ENCODE measurements around the gene KPNA1.

The KPNA1 gene

DNA sequence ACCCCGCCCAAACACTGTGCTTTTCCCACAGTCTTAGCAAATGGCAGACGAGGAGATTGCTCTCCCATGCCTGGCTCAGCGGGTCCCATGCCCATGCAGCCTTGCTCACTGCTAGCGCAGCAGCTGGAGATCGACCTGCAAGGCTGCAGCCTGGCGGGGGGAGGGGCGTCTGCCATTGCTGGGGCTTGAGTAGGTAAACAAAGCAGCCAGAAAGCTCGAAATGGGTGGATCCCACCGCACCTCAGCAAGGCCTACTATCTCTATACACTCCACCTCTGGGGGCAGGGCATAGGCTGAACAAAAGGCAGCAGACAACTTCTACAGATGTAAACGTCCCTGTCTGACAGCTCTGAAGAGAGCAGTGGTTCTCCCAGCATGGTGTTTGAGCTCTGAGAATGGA is 71.6 kb downstream of the KPNA1 start:
- no peak overlapping the region for H3K4me3 Mint-ChIP-seq
- peaks cover 3% of the 10 kb centered on the region for H3K4me1 Mint-ChIP-seq (ENCODE audit: low read depth)
- no peaks in the 10 kb centered on the region for H3K27me3 Mint-ChIP-seq (ENCODE audit: low read depth)
- H3K9me3 Mint-ChIP-seq = peaks cover 11% of the 10 kb centered on the region
- H3K36me3 Mint-ChIP-seq (ENCODE audit: low read depth) = peaks cover 63% of the 10 kb centered on the region
- no peak overlapping the region for H3K27ac Mint-ChIP-seq

- H3K4me1 Mint-ChIP-seq (ENCODE audit: low read depth) = no peaks in the 10 kb centered on the region
Measured at GRCh38 chr3:122435950-122436349, 78.8 kb downstream of the KPNA1 start.

DNA sequence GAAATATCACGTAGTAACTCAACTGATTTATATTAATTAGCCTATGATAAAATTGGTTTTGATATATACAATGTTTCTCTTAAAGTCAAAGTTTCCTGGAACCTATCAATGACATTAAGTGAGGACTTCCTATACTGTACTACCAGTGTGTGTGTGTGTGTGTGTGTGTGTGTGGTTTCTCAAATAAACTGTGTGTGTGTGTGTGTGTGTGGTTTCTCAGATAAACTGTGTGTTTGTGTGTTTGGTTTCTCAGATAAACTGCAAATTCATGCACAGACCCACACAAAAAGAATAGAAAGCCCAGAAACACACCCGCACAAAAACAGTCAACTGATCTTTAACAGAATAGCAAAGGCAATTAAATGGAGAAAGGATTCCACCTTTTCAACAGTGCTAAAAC is 84.4 kb downstream of the KPNA1 start:
- peaks cover 55% of the 10 kb centered on the region for H3K36me3 Mint-ChIP-seq (ENCODE audit: low read depth)
- no peak overlapping the region for H3K4me3 Mint-ChIP-seq
- no peak overlapping the region for H3K27ac Mint-ChIP-seq
- peaks cover 3% of the 10 kb centered on the region for H3K9me3 Mint-ChIP-seq
- H3K4me1 Mint-ChIP-seq (ENCODE audit: low read depth) = peaks cover 6% of the 10 kb centered on the region
- H3K27me3 Mint-ChIP-seq (ENCODE audit: low read depth) = no peaks in the 10 kb centered on the region

More at GRCh38 chr3:122435950-122436349, 78.8 kb downstream of the KPNA1 start:
- Mint-ChIP-seq H3K36me3 (ENCODE audit: low read depth) (peaks cover 52% of the 10 kb centered on the region), H3K4me3 (no peak overlapping the region), H3K27ac (no peak overlapping the region), H3K27me3 (ENCODE audit: low read depth) (no peaks in the 10 kb centered on the region), H3K9me3 (peaks cover 15% of the 10 kb centered on the region)

DNA sequence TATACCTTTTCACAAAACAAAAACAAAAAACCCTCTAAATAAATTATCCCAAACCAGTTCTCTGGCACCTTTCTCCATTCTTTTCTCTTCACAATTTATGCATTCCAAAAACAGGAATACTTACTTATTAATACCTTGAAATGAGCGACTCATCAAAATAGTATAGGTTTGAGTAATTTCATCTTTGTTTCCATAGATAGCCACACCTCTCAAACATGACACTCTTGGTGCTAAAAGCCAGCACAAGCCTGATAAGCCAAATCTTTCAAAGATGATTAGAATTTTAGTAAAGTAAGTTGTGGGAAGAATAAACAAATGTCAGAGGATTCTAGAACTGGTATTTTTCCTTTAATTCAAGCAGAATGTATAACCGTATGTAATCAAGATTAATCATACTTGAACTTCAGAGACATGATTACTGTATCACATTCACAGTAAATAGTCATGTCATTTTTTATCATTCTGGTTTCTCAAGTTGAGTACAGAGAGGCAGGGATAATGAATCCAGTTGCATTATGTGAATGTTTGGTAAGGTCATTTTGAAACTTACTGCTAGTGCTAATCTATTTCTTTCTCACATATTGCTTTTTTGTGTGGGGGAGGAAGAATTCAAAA is 86.8 kb downstream of the KPNA1 start:
- Mint-ChIP-seq H3K36me3 (ENCODE audit: low read depth) (peaks cover 50% of the 10 kb centered on the region), H3K4me1 (ENCODE audit: low read depth) (peaks cover 6% of the 10 kb centered on the region), H3K27ac (peak overlapping the region; percentile 7), H3K27me3 (ENCODE audit: low read depth) (no peaks in the 10 kb centered on the region), H3K4me3 (no peak overlapping the region), H3K9me3 (no peaks in the 10 kb centered on the region)

DNA sequence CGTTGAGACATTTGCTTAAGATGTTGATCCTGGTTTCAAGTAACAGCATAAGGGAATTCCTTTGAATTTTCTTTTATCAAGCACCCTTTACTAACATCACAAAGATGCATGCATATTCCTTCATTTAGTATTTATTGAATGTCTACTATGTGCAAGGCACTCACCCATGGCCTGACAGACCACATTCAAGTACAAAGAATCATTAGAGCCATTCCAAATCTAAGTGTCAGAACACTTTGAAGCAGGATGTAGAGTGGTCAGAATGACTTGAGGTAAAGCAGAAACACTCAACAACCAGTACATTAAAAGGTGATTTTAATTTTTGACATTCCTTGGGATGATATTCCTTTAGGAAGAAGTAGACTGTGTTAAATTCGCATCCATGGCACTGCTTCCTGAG is 92.9 kb downstream of the KPNA1 start:
- peaks cover 29% of the 10 kb centered on the region for H3K36me3 Mint-ChIP-seq (ENCODE audit: low read depth)
- H3K27me3 Mint-ChIP-seq (ENCODE audit: low read depth) = no peaks in the 10 kb centered on the region
- peaks cover 7% of the 10 kb centered on the region for H3K4me1 Mint-ChIP-seq (ENCODE audit: low read depth)
- no peaks in the 10 kb centered on the region for H3K9me3 Mint-ChIP-seq
- H3K4me3 Mint-ChIP-seq = no peak overlapping the region
- no peak overlapping the region for H3K27ac Mint-ChIP-seq

GRCh38 chr3:122421101-122421500 is 93.6 kb downstream of the KPNA1 start:
- Mint-ChIP-seq H3K36me3 (ENCODE audit: low read depth) (peaks cover 29% of the 10 kb centered on the region), H3K4me3 (no peak overlapping the region), H3K9me3 (no peaks in the 10 kb centered on the region), H3K4me1 (ENCODE audit: low read depth) (peaks cover 12% of the 10 kb centered on the region), H3K27me3 (ENCODE audit: low read depth) (no peaks in the 10 kb centered on the region), H3K27ac (no peak overlapping the region)

DNA sequence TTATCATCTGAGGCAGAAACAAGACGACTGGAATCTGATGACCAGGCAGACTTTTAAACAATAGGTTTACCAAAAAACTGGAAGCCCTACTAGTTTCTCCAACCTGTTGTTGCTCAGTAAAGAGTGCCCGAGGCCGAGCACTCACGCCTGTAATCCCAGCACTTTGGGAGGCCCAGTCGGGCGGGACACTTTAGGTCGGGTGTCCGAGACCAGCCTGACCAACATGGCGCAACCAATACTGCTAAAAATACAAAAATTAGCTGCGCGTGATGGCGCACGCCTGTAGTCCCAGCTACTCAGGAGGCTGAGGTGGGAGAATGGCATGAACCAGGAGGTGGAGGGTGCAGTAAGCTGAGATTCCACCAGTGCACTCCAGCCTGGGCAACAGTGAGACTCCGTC is 97.8 kb downstream of the KPNA1 start:
- Mint-ChIP-seq H3K4me3 (peak overlapping the region; percentile 98), H3K9me3 (no peaks in the 10 kb centered on the region), H3K27me3 (ENCODE audit: low read depth) (no peaks in the 10 kb centered on the region), H3K4me1 (ENCODE audit: low read depth) (peaks cover 34% of the 10 kb centered on the region), H3K27ac (peak overlapping the region; percentile 100), H3K36me3 (ENCODE audit: low read depth) (peaks cover 29% of the 10 kb centered on the region)

DNA sequence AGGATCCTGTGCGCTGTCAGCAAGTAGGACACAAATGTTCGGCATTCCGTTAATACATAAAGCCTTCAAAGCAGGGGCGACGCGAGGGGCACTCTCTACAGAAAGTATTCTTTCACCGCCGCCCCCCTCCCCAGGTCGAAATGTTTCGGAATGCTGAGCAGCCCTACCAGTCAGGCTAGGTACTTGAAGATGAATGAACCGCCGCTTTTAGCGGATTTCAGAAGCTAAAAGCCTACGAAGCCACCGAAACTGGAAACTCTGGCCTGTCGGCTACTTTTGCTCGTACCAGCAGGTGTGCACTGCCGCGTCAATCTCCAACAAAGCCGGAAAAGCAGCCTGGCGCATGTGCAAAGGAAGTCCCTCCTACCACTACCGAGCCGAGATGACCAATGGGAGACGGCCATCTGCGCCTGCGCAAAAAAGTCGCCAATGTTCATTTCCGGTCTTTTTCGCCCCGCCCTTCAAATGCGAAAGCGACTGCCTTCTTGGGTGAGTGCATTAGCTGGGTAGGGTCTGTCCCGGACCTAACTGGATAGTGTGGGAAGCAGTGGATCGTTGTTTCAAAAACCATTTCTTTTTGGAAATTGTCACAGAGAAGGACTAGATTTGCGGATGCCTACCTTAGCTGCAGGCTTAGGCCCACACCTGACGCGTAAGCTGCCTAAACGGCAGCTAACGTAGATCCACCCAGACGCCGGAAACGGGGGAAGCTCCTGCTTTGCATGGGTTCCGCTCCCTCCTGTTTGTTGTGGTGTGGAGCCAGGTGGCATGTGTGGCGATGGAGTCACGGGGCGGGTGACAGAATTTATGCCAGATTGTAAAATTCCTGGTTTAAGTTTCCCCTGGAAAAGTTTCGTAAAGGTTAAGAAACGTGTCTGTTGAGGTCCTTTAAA is 98.7 kb downstream of the KPNA1 start, which contains the start of gene WDR5B:
Gene WDR5B, minus strand, starts transcription at position 301 of the 893 bp plus-strand sequence. CDS start 534 bp downstream, outside the sequence.
- Mint-ChIP-seq H3K4me3 (peak within 1 kb of the TSS; percentile 98), H3K4me1 (ENCODE audit: low read depth) (peaks cover 34% of the 10 kb centered on the region), H3K27me3 (ENCODE audit: low read depth) (no peaks in the 10 kb centered on the region), H3K36me3 (ENCODE audit: low read depth) (peaks cover 27% of the 10 kb centered on the region), H3K9me3 (no peaks in the 10 kb centered on the region), H3K27ac (peak within 1 kb of the TSS; percentile 100)

GRCh38 chr3:122415104-122415744 is 99.5 kb downstream of the KPNA1 start:
- peak overlapping the region; percentile 98 for H3K4me3 Mint-ChIP-seq
- H3K4me1 Mint-ChIP-seq (ENCODE audit: low read depth) = peaks cover 34% of the 10 kb centered on the region
- peaks cover 27% of the 10 kb centered on the region for H3K36me3 Mint-ChIP-seq (ENCODE audit: low read depth)
- no peaks in the 10 kb centered on the region for H3K27me3 Mint-ChIP-seq (ENCODE audit: low read depth)
- H3K9me3 Mint-ChIP-seq = no peaks in the 10 kb centered on the region
- H3K27ac Mint-ChIP-seq = peak overlapping the region; percentile 100

GRCh38 chr3:122414391-122414790 is 100.3 kb downstream of the KPNA1 start:
- Mint-ChIP-seq H3K4me1 (ENCODE audit: low read depth) (peaks cover 34% of the 10 kb centered on the region), H3K36me3 (ENCODE audit: low read depth) (peaks cover 28% of the 10 kb centered on the region), H3K27me3 (ENCODE audit: low read depth) (no peaks in the 10 kb centered on the region), H3K27ac (peak overlapping the region; percentile 100), H3K9me3 (no peaks in the 10 kb centered on the region), H3K4me3 (peak overlapping the region; percentile 98)

DNA sequence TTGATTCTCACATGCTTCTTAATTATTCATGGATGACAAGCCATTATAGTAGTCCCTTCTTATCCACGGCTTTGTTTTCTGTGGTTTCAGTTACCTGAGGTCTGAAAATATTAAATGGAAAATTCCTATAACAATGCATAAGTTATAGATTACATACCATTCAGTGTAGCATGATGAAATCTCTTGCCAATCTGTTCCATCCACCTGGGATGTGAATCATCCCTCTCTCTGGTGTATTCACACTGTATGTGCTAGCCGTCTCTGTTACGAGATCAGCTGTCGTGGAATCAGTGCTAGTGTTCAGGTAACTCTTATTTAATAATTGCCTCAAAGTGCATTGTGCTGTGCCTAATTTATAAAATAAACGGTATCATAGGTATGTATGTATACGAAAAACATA is 104.1 kb downstream of the KPNA1 start:
- H3K4me3 Mint-ChIP-seq = no peak overlapping the region
- no peak overlapping the region for H3K27ac Mint-ChIP-seq
- H3K4me1 Mint-ChIP-seq (ENCODE audit: low read depth) = peaks cover 23% of the 10 kb centered on the region
- H3K27me3 Mint-ChIP-seq (ENCODE audit: low read depth) = no peaks in the 10 kb centered on the region
- H3K36me3 Mint-ChIP-seq (ENCODE audit: low read depth) = peaks cover 43% of the 10 kb centered on the region
- H3K9me3 Mint-ChIP-seq = no peaks in the 10 kb centered on the region

GRCh38 chr3:122410111-122410510 is 104.6 kb downstream of the KPNA1 start:
- Mint-ChIP-seq H3K36me3 (ENCODE audit: low read depth) (peaks cover 41% of the 10 kb centered on the region), H3K27me3 (ENCODE audit: low read depth) (no peaks in the 10 kb centered on the region), H3K4me3 (no peak overlapping the region), H3K9me3 (no peaks in the 10 kb centered on the region), H3K27ac (no peak overlapping the region), H3K4me1 (ENCODE audit: low read depth) (peaks cover 20% of the 10 kb centered on the region)

- H3K9me3 Mint-ChIP-seq = no peaks in the 10 kb centered on the region
- no peaks in the 10 kb centered on the region for H3K27me3 Mint-ChIP-seq (ENCODE audit: low read depth)
- H3K4me3 Mint-ChIP-seq = no peak overlapping the region
- H3K4me1 Mint-ChIP-seq (ENCODE audit: low read depth) = peaks cover 14% of the 10 kb centered on the region
- H3K36me3 Mint-ChIP-seq (ENCODE audit: low read depth) = peaks cover 39% of the 10 kb centered on the region
- peak overlapping the region; percentile 3 for H3K27ac Mint-ChIP-seq
Measured at GRCh38 chr3:122409446-122409845, 105.3 kb downstream of the KPNA1 start.

GRCh38 chr3:122407946-122408345 is 106.8 kb downstream of the KPNA1 start:
- Mint-ChIP-seq H3K27ac (no peak overlapping the region), H3K36me3 (ENCODE audit: low read depth) (peaks cover 43% of the 10 kb centered on the region), H3K4me3 (no peak overlapping the region), H3K4me1 (ENCODE audit: low read depth) (peaks cover 10% of the 10 kb centered on the region), H3K9me3 (no peaks in the 10 kb centered on the region), H3K27me3 (ENCODE audit: low read depth) (no peaks in the 10 kb centered on the region)

Measured in T-helper 1 cell treated with Interleukin-12 subunit alpha and Interleukin-12 subunit beta and Interleukin-4 antibody, amounts not matched to agents 30 μg/mL and 1 μg/mL, for 36 hours (primary cell).